ENCODE measurements around the gene THYN1. TPM values are rescaled to one million over a fixed set of nuclear protein-coding genes. Genes with fewer than 3 reads are reported as not detected.

The THYN1 gene
- polyA plus RNA-seq, 3 donors, result 36.4 to 65.7 (median 57.6) TPM

- TF ChIP-seq CTCF (IDR thresholded peaks at IDR 0.05), result no peak
- peaks cover 19 to 33% of the 10 kb centered on the region in 2 donors for H3K36me3 ChIP-seq (replicated peaks in 1 of 2; ENCODE audit: control insufficient read depth in 1 of 2, insufficient read depth in 2 of 2, low read length in 2 of 2)
- H3K27ac ChIP-seq (ENCODE audit: low read depth in 1 of 2, low read length in 2 of 2), result no peak overlapping the region
- H3K4me2 ChIP-seq (replicated peaks; ENCODE audit: extremely low read depth, low read length, poor library complexity, severe bottlenecking), result peak overlapping the region; percentile 30
- no peak overlapping the region for H2AFZ ChIP-seq (ENCODE audit: insufficient read depth, low read depth, low read length, poor library complexity, severe bottlenecking)
- Mint-ChIP-seq H3K27me3 (ENCODE audit: low read depth in 3 of 3) (peaks cover 51 to 67% (median 53%) of the 10 kb centered on the region in 3 donors), H3K4me3 (peak overlapping the region in 1 of 2 donors; percentile 75), H3K36me3 (peaks cover 36 to 44% of the 10 kb centered on the region in 2 donors), H3K9me3 (peaks cover 0 to 2% (median 0%) of the 10 kb centered on the region in 7 donors), H3K27ac (peak overlapping the region in 2 of 7 donors; percentile 20 to 60), H3K4me1 (peaks cover 39% of the 10 kb centered on the region)
- intact Hi-C loops (cut with micrococcal nuclease), result no loop called here
- no peak for DNase-seq
- H4K20me1 ChIP-seq (ENCODE audit: insufficient read depth, low read length), result no peaks in the 10 kb centered on the region
- 55% methylated on average over 4 of the region's 5 CpGs for WGBS (ENCODE audit: insufficient coverage)
- peak overlapping the region in 1 of 3 experiments; percentile 1 for H3K4me3 ChIP-seq (replicated peaks in 1 of 3; ENCODE audit: low read depth in 2 of 3, low read length in 3 of 3)
- no peaks in the 10 kb centered on the region for H3K9me3 ChIP-seq (replicated peaks in 1 of 2; ENCODE audit: control insufficient read depth in 1 of 2, insufficient read depth in 1 of 2, low read length in 2 of 2)
- H3K4me1 ChIP-seq (ENCODE audit: control insufficient read depth in 1 of 2, insufficient read depth in 2 of 2, low read length in 2 of 2), result peaks cover 16 to 25% of the 10 kb centered on the region in 2 donors
- peaks cover 12 to 64% of the 10 kb centered on the region in 2 donors for H3K27me3 ChIP-seq (ENCODE audit: control insufficient read depth in 2 of 2, insufficient read depth in 2 of 2, low read length in 2 of 2)
- no peaks in the 10 kb centered on the region for H3K79me2 ChIP-seq (ENCODE audit: insufficient read depth, low read length)
- H3K9ac ChIP-seq (ENCODE audit: insufficient read depth, low read length, poor library complexity, severe bottlenecking), result no peak overlapping the region
These were observed 13.3 kb upstream of the THYN1 start for GRCh38 chr11:134266440-134266839.

DNA sequence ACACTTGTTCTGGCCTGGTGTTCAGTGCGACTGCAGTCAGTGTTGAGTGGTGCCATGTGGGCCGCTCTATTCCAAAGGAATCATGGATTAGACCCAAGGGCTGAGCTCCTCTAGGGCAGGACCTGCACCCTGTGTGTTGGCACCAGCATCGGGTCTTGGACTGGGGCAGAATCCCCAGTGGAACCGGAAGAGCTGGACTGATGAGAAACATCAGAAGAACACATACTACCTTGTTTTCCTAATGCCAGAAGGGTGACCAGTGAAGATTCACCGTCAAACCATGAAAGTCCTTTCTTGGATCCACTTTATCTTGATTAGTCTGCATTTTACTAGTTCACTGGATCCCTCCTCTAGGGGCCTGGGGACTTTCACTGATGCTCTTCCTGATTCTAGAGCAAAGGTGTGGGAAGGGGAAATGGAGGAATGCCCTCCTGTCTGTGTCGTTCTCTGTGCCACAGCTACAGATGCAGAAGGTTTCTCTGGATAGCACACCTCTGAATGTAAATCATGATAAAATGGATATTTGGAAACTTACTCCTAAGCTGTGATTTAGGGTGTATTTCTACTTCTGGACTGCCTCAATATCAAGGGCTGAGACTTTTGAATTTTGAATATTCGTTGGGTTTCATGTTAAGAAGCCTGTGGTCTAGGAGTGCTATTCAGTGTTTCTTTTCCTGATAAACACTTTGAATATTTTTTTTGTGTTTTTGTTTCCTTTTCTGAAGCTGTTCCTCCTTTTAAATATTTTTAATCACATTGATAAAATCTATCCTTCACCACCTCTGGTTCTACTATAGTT, 12.0 kb upstream of the THYN1 start:
- H3K27me3 ChIP-seq (ENCODE audit: control insufficient read depth in 2 of 2, insufficient read depth in 2 of 2, low read length in 2 of 2), result peaks cover 6 to 54% of the 10 kb centered on the region in 2 donors
- Mint-ChIP-seq H3K36me3 (peaks cover 48 to 56% of the 10 kb centered on the region in 2 donors), H3K9me3 (no peaks in the 10 kb centered on the region), H3K4me1 (peaks cover 48% of the 10 kb centered on the region), H3K27ac (peak overlapping the region in 1 of 7 donors; percentile 7), H3K4me3 (peak overlapping the region in 1 of 2 donors; percentile 68), H3K27me3 (ENCODE audit: low read depth in 3 of 3) (peaks cover 40 to 54% (median 41%) of the 10 kb centered on the region in 3 donors)
- intact Hi-C loops (cut with micrococcal nuclease), result no loop called here
- TF ChIP-seq CTCF (IDR thresholded peaks at IDR 0.05), result no peak
- H3K27ac ChIP-seq (ENCODE audit: low read depth in 1 of 2, low read length in 2 of 2), result no peak overlapping the region
- H3K4me3 ChIP-seq (replicated peaks in 1 of 3; ENCODE audit: low read depth in 2 of 3, low read length in 3 of 3), result no peak overlapping the region
- H3K4me2 ChIP-seq (replicated peaks; ENCODE audit: extremely low read depth, low read length, poor library complexity, severe bottlenecking), result no peak overlapping the region
- WGBS (ENCODE audit: insufficient coverage), result 94% methylated on average over 3 of the region's 7 CpGs
- peaks cover 23 to 36% of the 10 kb centered on the region in 2 donors for H3K4me1 ChIP-seq (ENCODE audit: control insufficient read depth in 1 of 2, insufficient read depth in 2 of 2, low read length in 2 of 2)
- no peaks in the 10 kb centered on the region for H3K79me2 ChIP-seq (ENCODE audit: insufficient read depth, low read length)
- no peak overlapping the region for H2AFZ ChIP-seq (ENCODE audit: insufficient read depth, low read depth, low read length, poor library complexity, severe bottlenecking)
- H3K9ac ChIP-seq (ENCODE audit: insufficient read depth, low read length, poor library complexity, severe bottlenecking), result no peak overlapping the region
- peaks cover 22 to 45% of the 10 kb centered on the region in 2 donors for H3K36me3 ChIP-seq (replicated peaks in 1 of 2; ENCODE audit: control insufficient read depth in 1 of 2, insufficient read depth in 2 of 2, low read length in 2 of 2)
- no peak for DNase-seq
- no peaks in the 10 kb centered on the region for H3K9me3 ChIP-seq (replicated peaks in 1 of 2; ENCODE audit: control insufficient read depth in 1 of 2, insufficient read depth in 1 of 2, low read length in 2 of 2)
- H4K20me1 ChIP-seq (ENCODE audit: insufficient read depth, low read length), result no peaks in the 10 kb centered on the region
